ENCODE measurements around the gene RWDD3.

DNA sequence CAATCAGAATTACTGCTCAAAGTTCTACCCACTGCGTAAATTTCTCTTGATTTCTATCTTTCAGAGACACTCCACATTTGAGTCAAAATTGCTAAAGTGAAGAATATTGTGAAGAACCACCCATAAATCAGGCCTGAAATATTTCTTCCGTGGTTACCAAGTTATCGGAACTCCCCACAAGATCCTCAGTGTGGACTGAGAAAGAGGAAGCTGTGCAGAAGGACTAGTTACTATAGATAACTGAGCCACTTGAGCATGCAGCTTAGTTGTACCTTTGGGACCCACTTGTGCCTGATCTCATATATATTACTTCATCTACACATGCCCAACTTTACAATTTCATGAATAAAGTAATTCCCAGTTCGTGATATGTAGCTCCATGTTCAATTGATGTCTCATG, 18.4 kb downstream of the RWDD3 start:
- TF ChIP-seq, protein P1, sequence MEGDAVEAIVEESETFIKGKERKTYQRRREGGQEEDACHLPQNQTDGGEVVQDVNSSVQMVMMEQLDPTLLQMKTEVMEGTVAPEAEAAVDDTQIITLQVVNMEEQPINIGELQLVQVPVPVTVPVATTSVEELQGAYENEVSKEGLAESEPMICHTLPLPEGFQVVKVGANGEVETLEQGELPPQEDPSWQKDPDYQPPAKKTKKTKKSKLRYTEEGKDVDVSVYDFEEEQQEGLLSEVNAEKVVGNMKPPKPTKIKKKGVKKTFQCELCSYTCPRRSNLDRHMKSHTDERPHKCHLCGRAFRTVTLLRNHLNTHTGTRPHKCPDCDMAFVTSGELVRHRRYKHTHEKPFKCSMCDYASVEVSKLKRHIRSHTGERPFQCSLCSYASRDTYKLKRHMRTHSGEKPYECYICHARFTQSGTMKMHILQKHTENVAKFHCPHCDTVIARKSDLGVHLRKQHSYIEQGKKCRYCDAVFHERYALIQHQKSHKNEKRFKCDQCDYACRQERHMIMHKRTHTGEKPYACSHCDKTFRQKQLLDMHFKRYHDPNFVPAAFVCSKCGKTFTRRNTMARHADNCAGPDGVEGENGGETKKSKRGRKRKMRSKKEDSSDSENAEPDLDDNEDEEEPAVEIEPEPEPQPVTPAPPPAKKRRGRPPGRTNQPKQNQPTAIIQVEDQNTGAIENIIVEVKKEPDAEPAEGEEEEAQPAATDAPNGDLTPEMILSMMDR (optimal IDR thresholded peaks at IDR 0.05 in 1 of 3, IDR thresholded peaks at IDR 0.05 in 1 of 3, conservative IDR thresholded peaks at IDR 0.05 in 1 of 3; ENCODE audit: extremely low read depth in 1 of 3, insufficient read depth in 2 of 3, low read length in 3 of 3): no peak
- TF ChIP-seq EZH2 (IDR thresholded peaks at IDR 0.05; ENCODE audit: low read length): no peak

All from keratinocyte (primary cell).